Parathyroid adenoma (tissue), 2 donors: ENCODE results near the gene ANKHD1.
A peak's percentile ranks its signal among the peaks of the same experiment; 100 is the strongest.

Experiments used
- H2AFZ ChIP-seq: fragments of 300-600 bp; sonication (generic); one replicate; pipeline ENCODE4 v1.7.0; 2017; ENCODE audit warnings: antibody characterized with exemption, mild to moderate bottlenecking
- H3K27ac ChIP-seq: fragments of 300-600 bp; sonication (generic); one replicate; pipeline ENCODE4 v1.7.0; 2017
- H3K27me3 ChIP-seq: fragments of 300-600 bp; sonication (generic); one replicate; pipeline ENCODE4 v1.7.0; 2017; ENCODE audit warnings: low read length; ENCODE audit not compliant: control insufficient read depth, insufficient read depth
- H3K36me3 ChIP-seq: fragments of 300-600 bp; sonication (generic); one replicate; pipeline ENCODE4 v1.7.0; 2017; ENCODE audit warnings: low read length; ENCODE audit not compliant: control insufficient read depth, insufficient read depth
- H3K4me1 ChIP-seq: fragments of 300-600 bp; sonication (generic); one replicate; pipeline ENCODE4 v1.7.0; 2017; ENCODE audit warnings: control low read depth
- H3K4me2 ChIP-seq: fragments of 300-600 bp; sonication (generic); one replicate; pipeline ENCODE4 v1.7.0; 2017; ENCODE audit warnings: low read length
- H3K4me3 ChIP-seq: fragments of 300-600 bp; sonication (generic); one replicate; pipeline ENCODE4 v1.7.0; 2017; ENCODE audit warnings: low read depth, low read length
- H3K79me2 ChIP-seq: fragments of 300-600 bp; sonication (generic); one replicate; pipeline ENCODE4 v1.7.0; 2017; ENCODE audit warnings: control low read depth
- H3K9ac ChIP-seq: fragments of 300-600 bp; sonication (generic); one replicate; pipeline ENCODE4 v1.7.0; 2017; ENCODE audit warnings: mild to moderate bottlenecking
- H3K9me3 ChIP-seq: fragments of 300-600 bp; sonication (generic); one replicate; pipeline ENCODE4 v1.7.0; 2017; ENCODE audit warnings: low read length; ENCODE audit not compliant: control insufficient read depth
- CTCF ChIP-seq: fragments of 300-600 bp; sonication (generic); IDR thresholded peaks from one replicate; pipeline ENCODE4 v1.7.0; 2017; ENCODE audit warnings: antibody characterized with exemption, mild to moderate bottlenecking
- donor health status: primary hyperparathyroidism.

ANKHD1 gene

DNA sequence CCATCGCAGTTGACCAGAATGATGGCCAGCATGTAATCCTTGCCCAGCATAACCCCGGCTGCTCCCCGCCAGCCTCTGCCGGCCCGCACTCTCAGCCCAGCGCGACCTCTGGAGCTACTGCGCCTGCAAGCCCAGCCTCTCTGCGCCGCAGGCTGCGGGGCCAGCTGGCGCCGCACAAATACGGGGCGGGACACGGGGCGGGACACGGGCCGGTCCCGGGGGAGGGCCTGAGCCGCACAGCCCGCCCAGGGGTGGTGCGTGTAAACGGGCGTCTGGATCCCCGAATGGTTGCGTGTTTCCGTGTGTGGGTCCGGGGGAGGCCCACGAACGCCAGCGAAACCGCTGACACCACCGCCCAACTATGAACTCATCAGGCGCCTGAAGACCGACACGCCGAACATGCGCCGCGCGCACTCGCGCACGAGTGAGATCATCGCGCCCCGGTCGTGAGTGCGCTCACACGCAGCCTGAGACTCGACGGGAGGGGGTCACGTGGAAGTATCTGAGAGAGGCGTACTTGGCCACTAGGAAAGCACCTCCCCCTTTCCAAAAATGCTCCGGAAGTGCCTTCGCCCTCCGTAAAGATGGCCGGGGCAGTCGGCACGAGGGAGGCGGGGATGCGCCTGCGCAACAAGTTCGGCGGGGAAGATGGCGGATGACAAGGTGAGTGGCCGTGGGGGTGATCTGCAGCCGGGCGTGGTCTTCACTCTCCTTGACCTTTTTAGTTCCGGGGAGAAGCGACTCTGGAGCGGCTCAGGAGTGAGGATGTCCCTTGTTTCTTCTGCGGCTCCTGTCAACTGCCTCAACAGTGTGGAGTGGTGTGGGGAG is 162.8 kb downstream of the ANKHD1 start, which contains the start of the genes APBB3 and SLC35A4:
APBB3 (minus strand) TSS at position 403 of the 828 bp plus-strand sequence; CDS start at position 50, 353 bp downstream.
SLC35A4 (plus strand) TSS at position 633 of the 828 bp plus-strand sequence. CDS start 2,342 bp downstream, outside the sequence.
- H3K36me3 ChIP-seq: no peaks in the 10 kb centered on the region

GRCh38 chr5:140565024-140565779 is 163.6 kb downstream of the ANKHD1 start:
- TF ChIP-seq CTCF: no peak
- Histone ChIP-seq H3K36me3 (no peaks in the 10 kb centered on the region), H3K4me3 (peak overlapping the region; percentile 80), H3K9ac (no peak overlapping the region), H3K27me3 (no peaks in the 10 kb centered on the region), H2AFZ (peak overlapping the region; percentile 88), H3K27ac (peak overlapping the region; percentile 75), H3K79me2 (no peaks in the 10 kb centered on the region), H3K4me2 (peak overlapping the region; percentile 61), H3K9me3 (no peaks in the 10 kb centered on the region), H3K4me1 (peaks cover 19% of the 10 kb centered on the region)

More for the DNA sequence above, 162.8 kb downstream of the ANKHD1 start, which contains the start of the genes APBB3 and SLC35A4:
- Histone ChIP-seq H3K4me1 (peaks cover 19% of the 10 kb centered on the region), H3K27me3 (no peaks in the 10 kb centered on the region), H3K4me3 (peak within 1 kb of the TSS; percentile 80), H3K27ac (peak within 1 kb of the TSS; percentile 75), H3K9ac (peak within 1 kb of the TSS; percentile 50), H2AFZ (peak within 1 kb of the TSS; percentile 88), H3K9me3 (no peaks in the 10 kb centered on the region), H3K79me2 (no peaks in the 10 kb centered on the region), H3K4me2 (peak within 1 kb of the TSS; percentile 82)
- peak; percentile 3 for TF ChIP-seq CTCF

- Histone ChIP-seq H3K79me2 (no peaks in the 10 kb centered on the region), H3K36me3 (no peaks in the 10 kb centered on the region), H3K27ac (peak overlapping the region; percentile 75), H3K9me3 (no peaks in the 10 kb centered on the region), H3K4me1 (peaks cover 19% of the 10 kb centered on the region), H3K4me3 (peak overlapping the region; percentile 80), H3K4me2 (no peak overlapping the region), H3K27me3 (no peaks in the 10 kb centered on the region), H2AFZ (no peak overlapping the region), H3K9ac (no peak overlapping the region)
- no peak for TF ChIP-seq CTCF
Observed at GRCh38 chr5:140565780-140566095, 164.1 kb downstream of the ANKHD1 start.

DNA sequence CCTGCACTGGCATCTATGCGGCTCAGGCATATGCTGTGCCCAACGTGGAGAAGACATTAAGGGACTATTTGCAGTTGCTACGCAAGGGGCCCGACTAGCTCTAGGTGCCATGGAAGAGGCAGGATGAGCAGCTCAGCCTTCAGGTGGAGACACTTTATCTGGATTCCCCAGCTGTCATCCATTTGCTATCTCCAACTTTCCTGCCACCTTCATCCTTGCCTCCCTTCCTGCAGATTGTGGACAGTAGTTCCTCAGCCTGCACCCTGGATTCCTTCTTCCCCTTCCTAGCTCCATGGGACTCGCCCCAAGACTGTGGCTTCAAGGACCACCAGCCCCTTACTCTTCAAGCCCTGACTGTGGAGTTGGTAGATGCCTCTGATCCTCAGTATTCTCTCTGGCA is 165.0 kb downstream of the ANKHD1 start:
- H3K27ac ChIP-seq: no peak overlapping the region
- H3K9me3 ChIP-seq: no peaks in the 10 kb centered on the region
- no peak overlapping the region for H3K9ac ChIP-seq
- no peak for TF ChIP-seq CTCF
- no peaks in the 10 kb centered on the region for H3K27me3 ChIP-seq
- H3K79me2 ChIP-seq: no peaks in the 10 kb centered on the region
- H3K4me3 ChIP-seq: no peak overlapping the region
- H3K36me3 ChIP-seq: no peaks in the 10 kb centered on the region
- no peak overlapping the region for H2AFZ ChIP-seq
- peaks cover 19% of the 10 kb centered on the region for H3K4me1 ChIP-seq
- no peak overlapping the region for H3K4me2 ChIP-seq
